ENCODE data around the gene BNC2.

GRCh38 chr9:16519001-16519400, 351.5 kb downstream of the BNC2 start:
- TF ChIP-seq CTCF (IDR thresholded peaks at IDR 0.05) = no peak
- TF ChIP-seq POLR2A (IDR thresholded peaks at IDR 0.05) = no peak
